ENCODE measurements around the gene NPEPL1. TPM values are rescaled to one million over a fixed set of nuclear protein-coding genes. Genes with fewer than 3 reads are reported as not detected.
A peak's percentile ranks its signal among the peaks of the same experiment; 100 is the strongest.

NPEPL1 gene
- total and polyA plus RNA-seq, 10 of the 15 experiments (the other 5 are each of a cell fraction or from before 2014, with no cell fraction given) = 0.08 to 21.3 (median 10.2) TPM

DNA sequence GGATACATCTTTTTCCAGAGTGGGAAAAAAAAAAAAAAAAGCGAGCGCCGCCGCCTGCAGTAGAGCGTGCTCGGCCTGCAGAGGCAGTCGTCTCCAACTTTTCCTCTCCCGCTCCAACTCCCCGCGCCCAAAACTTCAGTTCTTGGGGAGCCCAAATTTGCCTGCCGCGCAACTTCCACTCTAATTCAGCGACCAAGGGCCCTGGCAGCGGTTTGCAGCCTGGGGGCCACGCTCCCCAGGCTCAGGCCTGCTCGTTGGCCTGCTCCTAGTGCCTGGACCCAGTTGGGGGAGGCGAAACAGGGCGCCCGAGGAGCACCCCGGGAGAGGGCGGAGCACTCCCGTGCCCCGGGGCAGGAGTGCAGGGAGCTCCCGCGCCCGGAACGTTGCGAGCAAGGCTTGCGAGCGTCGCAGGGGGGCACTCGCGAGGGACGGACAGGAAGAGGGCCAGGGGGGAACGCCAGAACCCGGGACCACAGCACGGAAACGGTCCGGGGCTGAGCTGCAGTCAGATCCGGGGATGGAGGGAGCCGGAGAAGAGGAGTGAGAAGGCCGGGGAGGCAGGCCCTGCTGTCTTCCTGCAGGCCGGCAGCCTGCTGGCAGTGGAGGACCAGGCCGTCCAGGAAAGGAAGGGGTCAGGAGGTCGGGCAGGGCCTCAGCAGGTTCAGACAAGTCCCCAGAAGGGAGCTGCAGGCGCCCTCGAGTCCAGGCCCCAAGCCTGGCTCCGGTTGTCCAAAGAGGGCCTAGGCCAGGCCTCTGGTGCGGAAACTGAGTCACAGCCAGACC lies 41.6 kb upstream of the NPEPL1 start, which contains the start of gene STX16 (continued):
- TF ChIP-seq SKIL (IDR thresholded peaks at IDR 0.05; ENCODE audit: low read depth, poor library complexity, severe bottlenecking) (no peak), TCF12 (IDR thresholded peaks at IDR 0.05; ENCODE audit: low read depth, low read length) (0 out of 2 replicates have a peak, but pooled peaks have one; percentile 64), POLR2AphosphoS5 (IDR thresholded peaks at IDR 0.05; ENCODE audit: low read length) (peak; percentile 90), FOXM1 (IDR thresholded peaks at IDR 0.05; ENCODE audit: low read depth, low read length) (0 out of 2 replicates have a peak, but pooled peaks have one; percentile 42), CBX3 (IDR thresholded peaks at IDR 0.05; ENCODE audit: borderline replicate concordance, low read depth) (no peak), NFIC (IDR thresholded peaks at IDR 0.05; ENCODE audit: low read depth, low read length) (no peak), YY1 (IDR thresholded peaks at IDR 0.05; ENCODE audit: low read depth, low read length) (peak; percentile 90), BCL3 (IDR thresholded peaks at IDR 0.05; ENCODE audit: borderline replicate concordance, insufficient read depth, low read depth, low read length, poor library complexity, severe bottlenecking) (peak; percentile 45), SMAD5 (IDR thresholded peaks at IDR 0.05; ENCODE audit: low read depth) (peak; percentile 79; the same call in 1 of the 2 replicates), ZNF207 (IDR thresholded peaks at IDR 0.05; ENCODE audit: borderline replicate concordance) (peak; percentile 100), CEBPB (IDR thresholded peaks at IDR 0.05; ENCODE audit: borderline replicate concordance in 1 of 2, low read depth in 2 of 2, low read length in 2 of 2) (no peak), EP300 (IDR thresholded peaks at IDR 0.05; ENCODE audit: borderline replicate concordance in 1 of 2, control insufficient read depth in 1 of 2, low read depth in 2 of 2, low read length in 2 of 2) (peak; percentile 56 to 61; a peak in 2 of 4 replicates), POLR2AphosphoS2 (IDR thresholded peaks at IDR 0.05; ENCODE audit: low read depth, low read length) (peak; percentile 77; the same call in 1 of the 2 replicates), SMC3 (IDR thresholded peaks at IDR 0.05; ENCODE audit: borderline replicate concordance, low read length) (peak; percentile 22; the same call in 1 of the 2 replicates), JUND (IDR thresholded peaks at IDR 0.05; ENCODE audit: low read depth, low read length) (no peak), HDAC2 (IDR thresholded peaks at IDR 0.05) (peak; percentile 92), SP1 (IDR thresholded peaks at IDR 0.05; ENCODE audit: low read depth, low read length) (peak; percentile 90), PAX5 (IDR thresholded peaks at IDR 0.05; ENCODE audit: borderline replicate concordance, low read depth, low read length) (peak; percentile 83; the same call in 1 of the 2 replicates), FOXK2 (IDR thresholded peaks at IDR 0.05) (peak; percentile 79), BCL11A (IDR thresholded peaks at IDR 0.05; ENCODE audit: low read depth, low read length) (0 out of 2 replicates have a peak, but pooled peaks have one; percentile 31)
- TF ChIP-seq, protein P1, sequence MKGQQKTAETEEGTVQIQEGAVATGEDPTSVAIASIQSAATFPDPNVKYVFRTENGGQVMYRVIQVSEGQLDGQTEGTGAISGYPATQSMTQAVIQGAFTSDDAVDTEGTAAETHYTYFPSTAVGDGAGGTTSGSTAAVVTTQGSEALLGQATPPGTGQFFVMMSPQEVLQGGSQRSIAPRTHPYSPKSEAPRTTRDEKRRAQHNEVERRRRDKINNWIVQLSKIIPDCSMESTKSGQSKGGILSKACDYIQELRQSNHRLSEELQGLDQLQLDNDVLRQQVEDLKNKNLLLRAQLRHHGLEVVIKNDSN (IDR thresholded peaks at IDR 0.05; ENCODE audit: borderline replicate concordance, extremely low read length, insufficient read depth, low read depth, low read length) = peak; percentile 64
- TF ChIP-seq, protein P2, sequence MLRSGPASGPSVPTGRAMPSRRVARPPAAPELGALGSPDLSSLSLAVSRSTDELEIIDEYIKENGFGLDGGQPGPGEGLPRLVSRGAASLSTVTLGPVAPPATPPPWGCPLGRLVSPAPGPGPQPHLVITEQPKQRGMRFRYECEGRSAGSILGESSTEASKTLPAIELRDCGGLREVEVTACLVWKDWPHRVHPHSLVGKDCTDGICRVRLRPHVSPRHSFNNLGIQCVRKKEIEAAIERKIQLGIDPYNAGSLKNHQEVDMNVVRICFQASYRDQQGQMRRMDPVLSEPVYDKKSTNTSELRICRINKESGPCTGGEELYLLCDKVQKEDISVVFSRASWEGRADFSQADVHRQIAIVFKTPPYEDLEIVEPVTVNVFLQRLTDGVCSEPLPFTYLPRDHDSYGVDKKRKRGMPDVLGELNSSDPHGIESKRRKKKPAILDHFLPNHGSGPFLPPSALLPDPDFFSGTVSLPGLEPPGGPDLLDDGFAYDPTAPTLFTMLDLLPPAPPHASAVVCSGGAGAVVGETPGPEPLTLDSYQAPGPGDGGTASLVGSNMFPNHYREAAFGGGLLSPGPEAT (IDR thresholded peaks at IDR 0.05; ENCODE audit: low read depth) = peak; percentile 97

All from GM12878 (cell line).